ENCODE results near the gene LTBP4. TPM values are rescaled to one million over a fixed set of nuclear protein-coding genes. Genes with fewer than 3 reads are reported as not detected.

The LTBP4 gene
- total and polyA plus RNA-seq, 2 experiments from 2014 or later: 158 to 203 TPM

GRCh38 chr19:40613690-40614621 lies 12.8 kb downstream of the LTBP4 start:
- H3K36me3 ChIP-seq: peaks cover 3% of the 10 kb centered on the region
- peak overlapping the region; percentile 61 for H3K4me3 ChIP-seq
- no peak for TF ChIP-seq CTCF (IDR thresholded peaks at IDR 0.05; ENCODE audit: low read depth, low read length)
- peak overlapping the region; percentile 33 for H3K27ac ChIP-seq
- H3K27me3 ChIP-seq: no peaks in the 10 kb centered on the region
- H3K9me3 ChIP-seq (ENCODE audit: low read depth): no peaks in the 10 kb centered on the region
- H3K4me1 ChIP-seq (ENCODE audit: low read depth): no peaks in the 10 kb centered on the region
- DNase-seq (ENCODE audit: low read depth in 1 of 2, low spot score in 1 of 2): peak; percentile 80 to 84

GRCh38 chr19:40614622-40615411 lies 13.6 kb downstream of the LTBP4 start:
- peak; percentile 89 to 96 for DNase-seq (ENCODE audit: low read depth in 1 of 2, low spot score in 1 of 2)
- no peak for TF ChIP-seq CTCF (IDR thresholded peaks at IDR 0.05; ENCODE audit: low read depth, low read length)
- Histone ChIP-seq H3K36me3 (peaks cover 9% of the 10 kb centered on the region), H3K27ac (peak overlapping the region; percentile 33), H3K4me1 (ENCODE audit: low read depth) (no peaks in the 10 kb centered on the region), H3K27me3 (no peaks in the 10 kb centered on the region), H3K4me3 (peak overlapping the region; percentile 61), H3K9me3 (ENCODE audit: low read depth) (no peaks in the 10 kb centered on the region)

GRCh38 chr19:40616178-40616577 lies 15.0 kb downstream of the LTBP4 start:
- Histone ChIP-seq H3K27me3 (no peaks in the 10 kb centered on the region), H3K27ac (no peak overlapping the region), H3K9me3 (ENCODE audit: low read depth) (no peaks in the 10 kb centered on the region), H3K4me3 (no peak overlapping the region), H3K4me1 (ENCODE audit: low read depth) (no peaks in the 10 kb centered on the region), H3K36me3 (peaks cover 12% of the 10 kb centered on the region)
- TF ChIP-seq CTCF (IDR thresholded peaks at IDR 0.05; ENCODE audit: low read depth, low read length): no peak
- no peak for DNase-seq (ENCODE audit: low read depth in 1 of 2, low spot score in 1 of 2)

- H3K36me3 ChIP-seq: peaks cover 17% of the 10 kb centered on the region
- no peak overlapping the region for H3K27ac ChIP-seq
- no peaks in the 10 kb centered on the region for H3K27me3 ChIP-seq
- no peaks in the 10 kb centered on the region for H3K9me3 ChIP-seq (ENCODE audit: low read depth)
- no peaks in the 10 kb centered on the region for H3K4me1 ChIP-seq (ENCODE audit: low read depth)
- H3K4me3 ChIP-seq: no peak overlapping the region
- TF ChIP-seq CTCF (IDR thresholded peaks at IDR 0.05; ENCODE audit: low read depth, low read length): no peak
- DNase-seq (ENCODE audit: low read depth in 1 of 2, low spot score in 1 of 2): no peak
Observed at GRCh38 chr19:40616941-40617340, 15.8 kb downstream of the LTBP4 start.

- Histone ChIP-seq H3K27ac (no peak overlapping the region), H3K27me3 (no peaks in the 10 kb centered on the region), H3K4me3 (no peak overlapping the region), H3K9me3 (ENCODE audit: low read depth) (no peaks in the 10 kb centered on the region), H3K4me1 (ENCODE audit: low read depth) (no peaks in the 10 kb centered on the region), H3K36me3 (peaks cover 18% of the 10 kb centered on the region)
- no peak for TF ChIP-seq CTCF (IDR thresholded peaks at IDR 0.05; ENCODE audit: low read depth, low read length)
- DNase-seq (ENCODE audit: low read depth in 1 of 2, low spot score in 1 of 2): no peak
Observed at GRCh38 chr19:40617961-40618360, 16.8 kb downstream of the LTBP4 start.
